ENCODE measurements around the gene CRELD1. TPM values are rescaled to one million over a fixed set of nuclear protein-coding genes. Genes with fewer than 3 reads are reported as not detected.

CRELD1 gene
- polyA plus RNA-seq, 1 experiment, result 30.3 TPM

DNA sequence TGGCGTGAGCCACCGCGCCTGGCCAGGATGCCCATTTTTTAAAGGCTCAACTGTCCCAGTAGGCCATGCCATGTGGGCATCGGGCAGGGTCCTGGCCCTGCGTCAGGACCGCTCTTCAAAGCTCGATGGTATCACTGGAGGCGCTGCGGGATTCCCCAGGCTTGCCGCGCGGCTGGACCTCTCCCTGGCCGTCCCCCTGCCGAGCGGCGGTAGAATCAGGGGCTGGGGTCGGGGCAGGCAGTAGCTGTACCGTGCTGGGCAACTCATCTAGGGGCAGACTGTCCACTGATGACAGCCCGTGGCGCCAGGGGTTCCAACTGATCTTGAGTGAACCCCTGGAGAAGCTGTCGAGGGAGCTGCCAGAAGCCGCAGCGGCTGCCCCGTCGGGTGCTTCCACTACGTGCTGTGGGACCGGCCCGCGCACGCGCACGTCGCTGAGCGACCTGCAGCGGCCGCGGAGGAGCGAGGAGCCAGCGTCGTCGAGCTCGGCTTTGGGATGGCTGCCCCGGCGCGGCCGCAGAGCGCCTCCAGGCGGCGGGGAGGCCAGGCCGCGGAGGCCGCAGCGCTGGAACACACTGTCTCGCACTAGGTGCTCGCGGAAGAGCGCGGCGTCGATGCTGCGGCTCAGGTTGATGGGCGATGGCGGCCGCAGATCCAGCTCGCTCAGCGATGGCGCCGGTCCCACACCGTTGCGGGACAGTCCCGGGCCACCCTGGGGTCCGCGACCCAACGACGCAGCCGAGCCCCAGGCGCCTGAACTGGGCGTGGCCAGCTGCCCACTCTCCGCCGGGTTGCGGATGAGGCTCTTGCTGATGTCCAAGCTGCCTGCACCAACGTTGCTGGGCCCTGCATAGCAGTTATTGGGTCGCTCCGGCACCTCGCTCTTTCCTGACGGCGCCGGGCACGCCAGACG, 12.7 kb downstream of the CRELD1 start:
- peaks cover 8% of the 10 kb centered on the region for H3K36me3 ChIP-seq (ENCODE audit: control insufficient read depth, insufficient read depth, low read length)
- CTCF ChIA-PET, result interaction anchor here (0.7 to 2.2 kb wide), 37 partner anchors 9 to 317 kb away, joined by 3 to 25 read pairs (median 3); partner anchors contain the start of genes CRELD1, EMC3, IL17RC and RPUSD3
- POLR2A ChIA-PET, result interaction anchor here (1.0 kb wide), 1 partner anchor 13 kb away, joined by 3 read pairs; the partner anchor contains the start of gene CRELD1
- TF ChIP-seq, protein P1, sequence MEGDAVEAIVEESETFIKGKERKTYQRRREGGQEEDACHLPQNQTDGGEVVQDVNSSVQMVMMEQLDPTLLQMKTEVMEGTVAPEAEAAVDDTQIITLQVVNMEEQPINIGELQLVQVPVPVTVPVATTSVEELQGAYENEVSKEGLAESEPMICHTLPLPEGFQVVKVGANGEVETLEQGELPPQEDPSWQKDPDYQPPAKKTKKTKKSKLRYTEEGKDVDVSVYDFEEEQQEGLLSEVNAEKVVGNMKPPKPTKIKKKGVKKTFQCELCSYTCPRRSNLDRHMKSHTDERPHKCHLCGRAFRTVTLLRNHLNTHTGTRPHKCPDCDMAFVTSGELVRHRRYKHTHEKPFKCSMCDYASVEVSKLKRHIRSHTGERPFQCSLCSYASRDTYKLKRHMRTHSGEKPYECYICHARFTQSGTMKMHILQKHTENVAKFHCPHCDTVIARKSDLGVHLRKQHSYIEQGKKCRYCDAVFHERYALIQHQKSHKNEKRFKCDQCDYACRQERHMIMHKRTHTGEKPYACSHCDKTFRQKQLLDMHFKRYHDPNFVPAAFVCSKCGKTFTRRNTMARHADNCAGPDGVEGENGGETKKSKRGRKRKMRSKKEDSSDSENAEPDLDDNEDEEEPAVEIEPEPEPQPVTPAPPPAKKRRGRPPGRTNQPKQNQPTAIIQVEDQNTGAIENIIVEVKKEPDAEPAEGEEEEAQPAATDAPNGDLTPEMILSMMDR (IDR thresholded peaks at IDR 0.05; ENCODE audit: insufficient read depth, low read depth, low read length), result peak; percentile 45
- DNase-seq (ENCODE audit: low read depth), result peak; percentile 45
- peak overlapping the region; percentile 50 for H3K4me3 ChIP-seq (ENCODE audit: low read depth, low read length)
- no peaks in the 10 kb centered on the region for H3K27me3 ChIP-seq (ENCODE audit: control insufficient read depth, insufficient read depth, low read length)

DNA sequence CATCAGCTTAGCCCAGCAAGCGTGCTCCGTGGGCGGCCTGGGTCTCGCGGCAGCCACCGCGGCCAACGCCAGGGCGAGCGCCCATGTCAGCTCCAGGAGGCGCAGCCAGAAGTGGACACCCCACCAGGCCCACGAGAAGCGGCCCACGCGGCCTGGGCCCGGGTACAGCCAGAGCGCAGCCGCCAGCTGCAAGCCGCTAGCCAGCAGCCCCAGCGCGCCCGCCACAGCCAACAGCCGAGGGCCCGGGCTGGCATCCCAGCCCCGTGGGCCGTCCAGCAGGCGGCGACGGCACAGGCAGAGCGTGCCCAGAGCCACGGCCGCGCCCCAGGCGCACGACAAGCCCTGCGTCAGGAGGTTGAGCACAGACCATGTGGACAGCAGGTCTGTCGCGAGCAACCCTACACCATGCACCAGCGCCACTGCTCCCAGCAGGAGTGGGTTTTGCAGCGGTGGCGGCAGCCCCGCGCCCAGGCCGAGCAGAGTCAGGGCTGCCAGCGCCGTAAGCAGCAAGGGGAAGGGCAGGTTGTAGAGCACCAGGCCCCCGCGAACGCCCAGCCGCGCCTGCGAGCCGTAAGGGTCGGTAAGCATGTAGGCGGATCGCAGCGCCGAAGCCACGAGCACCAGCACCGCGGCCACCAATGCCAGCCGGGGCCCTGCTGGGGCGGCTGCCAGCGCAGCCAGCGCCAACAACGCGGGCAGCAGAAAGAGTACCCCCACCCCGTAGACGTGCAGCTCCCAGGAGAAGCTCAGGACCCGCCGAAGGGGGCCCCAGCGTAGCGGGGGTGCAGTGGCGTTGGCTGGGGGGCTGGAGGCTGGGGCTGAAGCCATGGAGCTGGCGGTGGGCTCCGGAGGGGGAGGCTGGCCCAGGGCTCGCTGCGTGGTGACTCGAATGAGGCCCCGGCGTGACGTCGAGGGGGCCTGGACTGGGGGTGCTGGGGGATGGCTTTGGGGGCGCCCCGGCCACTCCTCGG, 13.7 kb downstream of the CRELD1 start:
- peak overlapping the region; percentile 50 for H3K4me3 ChIP-seq (ENCODE audit: low read depth, low read length)
- TF ChIP-seq, protein P1 (IDR thresholded peaks at IDR 0.05; ENCODE audit: insufficient read depth, low read depth, low read length), result peak; percentile 50
- CTCF ChIA-PET, result interaction anchor here (0.7 to 2.2 kb wide), 31 partner anchors 8 to 317 kb away, joined by 3 to 25 read pairs (median 3); partner anchors contain the start of genes CRELD1, EMC3, RPUSD3 and TATDN2
- no peak for DNase-seq (ENCODE audit: low read depth)
- H3K27me3 ChIP-seq (ENCODE audit: control insufficient read depth, insufficient read depth, low read length), result no peaks in the 10 kb centered on the region
- H3K36me3 ChIP-seq (ENCODE audit: control insufficient read depth, insufficient read depth, low read length), result peaks cover 8% of the 10 kb centered on the region
- POLR2A ChIA-PET, result interaction anchor here (1.0 kb wide), 1 partner anchor 14 kb away, joined by 3 read pairs; the partner anchor contains the start of gene CRELD1

DNA sequence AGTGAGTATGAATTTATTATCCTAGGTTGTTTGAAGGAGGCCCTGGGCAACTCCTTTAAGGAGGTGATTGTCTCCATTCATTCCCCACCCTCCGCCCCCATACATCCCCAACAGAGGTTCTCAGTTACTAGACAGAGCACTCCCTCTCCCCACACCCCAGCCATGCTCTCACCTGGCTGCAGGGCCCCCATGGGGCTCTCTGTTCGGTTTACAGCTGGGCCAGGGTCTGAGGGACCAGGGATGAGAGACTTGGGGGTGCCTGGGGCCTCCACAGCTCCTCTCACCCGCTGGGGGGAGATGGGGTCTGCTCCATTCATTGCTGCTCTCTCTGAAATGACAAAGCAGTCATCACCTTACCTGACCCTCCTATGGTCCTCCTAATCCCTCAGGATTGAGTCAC, 15.0 kb downstream of the CRELD1 start:
- Histone ChIP-seq H3K27me3 (ENCODE audit: control insufficient read depth, insufficient read depth, low read length) (no peaks in the 10 kb centered on the region), H3K36me3 (ENCODE audit: control insufficient read depth, insufficient read depth, low read length) (peaks cover 4% of the 10 kb centered on the region), H3K4me3 (ENCODE audit: low read depth, low read length) (no peak overlapping the region)
- ChIA-PET POLR2A (no interaction called here), CTCF (interaction anchor here (1.0 kb wide), 1 partner anchor 16 kb away, joined by 4 read pairs; no protein-coding TSS in a partner anchor)
- TF ChIP-seq, protein P1 (IDR thresholded peaks at IDR 0.05; ENCODE audit: insufficient read depth, low read depth, low read length), result no peak
- no peak for DNase-seq (ENCODE audit: low read depth)

DNA sequence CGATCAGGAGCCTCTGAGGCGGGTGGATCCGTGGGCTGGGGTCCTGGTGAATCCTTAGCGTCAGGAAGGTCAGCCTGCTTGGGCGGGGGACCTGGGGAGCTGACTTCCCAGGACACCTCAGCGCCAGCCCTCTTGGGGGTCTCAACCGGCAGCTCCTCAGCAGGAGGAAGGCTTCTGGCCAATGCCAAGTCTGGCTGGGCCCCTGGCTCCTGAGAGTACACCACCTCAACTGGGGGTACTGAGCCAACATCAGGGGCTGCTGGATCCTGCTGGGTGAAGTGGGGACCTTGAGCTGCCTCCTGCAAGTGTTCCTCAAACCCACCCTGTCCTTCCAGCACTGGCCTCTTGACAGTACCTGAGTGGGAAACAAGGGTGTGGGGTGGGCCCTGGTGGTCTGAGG, 15.5 kb downstream of the CRELD1 start:
- Histone ChIP-seq H3K4me3 (ENCODE audit: low read depth, low read length) (no peak overlapping the region), H3K27me3 (ENCODE audit: control insufficient read depth, insufficient read depth, low read length) (no peaks in the 10 kb centered on the region), H3K36me3 (ENCODE audit: control insufficient read depth, insufficient read depth, low read length) (peaks cover 4% of the 10 kb centered on the region)
- TF ChIP-seq, protein P1 (IDR thresholded peaks at IDR 0.05; ENCODE audit: insufficient read depth, low read depth, low read length), result no peak
- POLR2A ChIA-PET, result no interaction called here
- DNase-seq (ENCODE audit: low read depth), result no peak
- CTCF ChIA-PET, result interaction anchor here (1.0 kb wide), 1 partner anchor 16 kb away, joined by 4 read pairs; no protein-coding TSS in a partner anchor
